Posterior cingulate gyrus (tissue), 11 donors: ENCODE results near the gene EGR2.

ENCODE experiments used
- DNase-seq, 10 donors: peaks; one replicate each; pipeline versions ENCODE4 v3.0.0 to v3.0.0-alpha.2; 2020 to 2021; ENCODE audit warnings: mixed read lengths in 3 of 10
- intact Hi-C: fragments of 100-400 bp; cut with DNase I; formaldehyde crosslinking; loops from one replicate; pipeline ENCODE4 v1.15.1; 2023

The EGR2 gene

GRCh38 chr10:62764011-62764410, 52.2 kb downstream of the EGR2 start:
- intact Hi-C loops, result no loop called here
- no peak for DNase-seq

- DNase-seq, result peak in 1 of 10 donors; percentile 9
- intact Hi-C loops, result no loop called here
These were observed 53.0 kb downstream of the EGR2 start for GRCh38 chr10:62763155-62763554.
